ENCODE results near the gene ALDH1A1.

The ALDH1A1 gene

GRCh38 chr9:72917892-72918509 is 34.9 kb downstream of the ALDH1A1 start:
- no peak for DNase-seq

- no peak for DNase-seq
Observed at GRCh38 chr9:72915659-72916058, 37.2 kb downstream of the ALDH1A1 start.

GRCh38 chr9:72914750-72915149 is 38.1 kb downstream of the ALDH1A1 start:
- no peak for DNase-seq

- DNase-seq = no peak
Observed at GRCh38 chr9:72913382-72914009, 39.4 kb downstream of the ALDH1A1 start.

- DNase-seq = no peak
Observed at GRCh38 chr9:72912476-72913381, 40.1 kb downstream of the ALDH1A1 start.

GRCh38 chr9:72911816-72912215 is 41.0 kb downstream of the ALDH1A1 start:
- DNase-seq = no peak

- no peak for DNase-seq
Observed at GRCh38 chr9:72911247-72911775, 41.5 kb downstream of the ALDH1A1 start.

GRCh38 chr9:72909428-72909827 is 43.4 kb downstream of the ALDH1A1 start:
- DNase-seq = no peak

- no peak for DNase-seq
Observed at GRCh38 chr9:72907421-72907820, 45.4 kb downstream of the ALDH1A1 start.

- DNase-seq = no peak
Observed at GRCh38 chr9:72906810-72907209, 46.0 kb downstream of the ALDH1A1 start.

GRCh38 chr9:72905514-72906480 is 47.1 kb downstream of the ALDH1A1 start:
- DNase-seq = no peak

- DNase-seq = no peak
Observed at GRCh38 chr9:72904267-72905093, 48.4 kb downstream of the ALDH1A1 start.

GRCh38 chr9:72903103-72903502 is 49.8 kb downstream of the ALDH1A1 start:
- DNase-seq = no peak

- no peak for DNase-seq
Observed at GRCh38 chr9:72902268-72902667, 50.6 kb downstream of the ALDH1A1 start.

- DNase-seq = no peak
Observed at GRCh38 chr9:72899734-72900477, 52.9 kb downstream of the ALDH1A1 start.

GRCh38 chr9:72898784-72899733 is 53.8 kb downstream of the ALDH1A1 start:
- no peak for DNase-seq

GRCh38 chr9:72898360-72898759 is 54.5 kb downstream of the ALDH1A1 start:
- DNase-seq = no peak

- DNase-seq = no peak
Observed at GRCh38 chr9:72897069-72897649, 55.7 kb downstream of the ALDH1A1 start.

- no peak for DNase-seq
Observed at GRCh38 chr9:72896439-72896838, 56.4 kb downstream of the ALDH1A1 start.
